Measurements from ENCODE around the gene GOT2.

GRCh38 chr16:58756650-58757332 is 22.7 kb upstream of the GOT2 start:
- no peak for TF ChIP-seq CTCF (IDR thresholded peaks at IDR 0.05)
- no peak for TF ChIP-seq POLR2AphosphoS5 (IDR thresholded peaks at IDR 0.05)

All from breast epithelium (tissue), 3 donors.